Measurements from ENCODE around the gene HIVEP2. TPM values are rescaled to one million over a fixed set of nuclear protein-coding genes. Genes with fewer than 3 reads are reported as not detected.

Gene HIVEP2
- total and polyA plus RNA-seq, 2 donors (not counting 1 experiment from before 2014, with no cell fraction given): 5.8 to 31.9 TPM

- Mint-ChIP-seq H3K4me1 (peaks cover 67% of the 10 kb centered on the region), H3K27ac (peak overlapping the region; percentile 69), H3K9me3 (ENCODE audit: insufficient read depth) (no peaks in the 10 kb centered on the region), H3K4me3 (no peak overlapping the region), H3K27me3 (no peaks in the 10 kb centered on the region)
- ChIA-PET POLR2A (no interaction called here), CTCF (no interaction called here)
- Histone ChIP-seq H3K4me3 (ENCODE audit: control extremely low read depth in 1 of 5, extremely low read depth in 1 of 5, insufficient read depth in 1 of 5, low read depth in 2 of 5, low read length in 4 of 5) (no peak overlapping the region), H3K27me3 (replicated peaks in 1 of 4; ENCODE audit: control extremely low read depth in 1 of 4, control insufficient read depth in 3 of 4, insufficient read depth in 4 of 4, low read length in 3 of 4) (no peaks in the 10 kb centered on the region), H3K79me2 (ENCODE audit: control insufficient read depth, insufficient read depth, low read length) (peaks cover 81% of the 10 kb centered on the region), H3K4me2 (replicated peaks; ENCODE audit: low read depth, low read length, poor library complexity, severe bottlenecking) (no peak overlapping the region), H3K4me1 (ENCODE audit: control insufficient read depth in 2 of 2, insufficient read depth in 2 of 2, low read length in 2 of 2) (peaks cover 27 to 34% of the 10 kb centered on the region in 2 donors), H3K36me3 (replicated peaks in 1 of 2; ENCODE audit: control extremely low read depth in 1 of 2, control insufficient read depth in 1 of 2, extremely low read depth in 1 of 2, insufficient read depth in 2 of 2, low read length in 1 of 2) (no peaks in the 10 kb centered on the region), H3K27ac (ENCODE audit: low read length in 2 of 2) (peak overlapping the region in 1 of 2 donors; percentile 56), H2AFZ (ENCODE audit: insufficient read depth, low read depth, low read length, poor library complexity, severe bottlenecking) (no peak overlapping the region), H3K9ac (ENCODE audit: low read length) (no peak overlapping the region), H4K20me1 (ENCODE audit: control insufficient read depth, insufficient read depth, low read length, poor library complexity, severe bottlenecking) (no peaks in the 10 kb centered on the region), H3K9me3 (ENCODE audit: control extremely low read depth in 1 of 3, control insufficient read depth in 2 of 3, insufficient read depth in 1 of 3, low read length in 2 of 3) (peaks cover 0 to 1% (median 0%) of the 10 kb centered on the region in 3 donors)
- ATAC-seq (ENCODE audit: low read depth) (no peak), DNase-seq (no peak)
- WGBS (ENCODE audit: insufficient coverage): no CpG with 5 or more reads among the region's 1 CpG
- intact Hi-C loops (cut with micrococcal nuclease): loop anchor here (1.0 kb wide), 2 partner anchors 10 to 13 kb away; no protein-coding TSS in a partner anchor
- TF ChIP-seq EZH2 (IDR thresholded peaks at IDR 0.05; ENCODE audit: borderline replicate concordance, insufficient read depth, low read depth, low read length, poor library complexity, severe bottlenecking) (no peak), CTCF (IDR thresholded peaks at IDR 0.05) (no peak)
Observed at GRCh38 chr6:142874676-142875075, 70.3 kb downstream of the HIVEP2 start.

GRCh38 chr6:142872376-142872775 is 72.6 kb downstream of the HIVEP2 start:
- TF ChIP-seq CTCF (IDR thresholded peaks at IDR 0.05): no peak
- no peak for TF ChIP-seq EZH2 (IDR thresholded peaks at IDR 0.05; ENCODE audit: borderline replicate concordance, insufficient read depth, low read depth, low read length, poor library complexity, severe bottlenecking)
- H3K27ac ChIP-seq (ENCODE audit: low read length in 2 of 2): peak overlapping the region in 1 of 2 donors; percentile 56
- ChIA-PET CTCF (interaction anchor here (0.9 to 2.9 kb wide), 6 partner anchors 10 to 180 kb away, joined by 3 to 8 read pairs (median 4); no protein-coding TSS in a partner anchor), POLR2A (interaction anchor here (0.7 kb wide), 2 partner anchors 10 to 13 kb away, joined by 3 to 4 read pairs; no protein-coding TSS in a partner anchor)
- WGBS (ENCODE audit: insufficient coverage): 100% methylated on average over 2 of the region's 3 CpGs
- Mint-ChIP-seq H3K4me1 (peaks cover 72% of the 10 kb centered on the region), H3K27me3 (no peaks in the 10 kb centered on the region), H3K27ac (peak overlapping the region; percentile 47), H3K4me3 (peak overlapping the region; percentile 21), H3K9me3 (ENCODE audit: insufficient read depth) (no peaks in the 10 kb centered on the region)
- H3K4me2 ChIP-seq (replicated peaks; ENCODE audit: low read depth, low read length, poor library complexity, severe bottlenecking): peak overlapping the region; percentile 32
- no peaks in the 10 kb centered on the region for H3K9me3 ChIP-seq (ENCODE audit: control extremely low read depth in 1 of 3, control insufficient read depth in 2 of 3, insufficient read depth in 1 of 3, low read length in 2 of 3)
- H3K27me3 ChIP-seq (replicated peaks in 1 of 4; ENCODE audit: control extremely low read depth in 1 of 4, control insufficient read depth in 3 of 4, insufficient read depth in 4 of 4, low read length in 3 of 4): no peaks in the 10 kb centered on the region
- H4K20me1 ChIP-seq (ENCODE audit: control insufficient read depth, insufficient read depth, low read length, poor library complexity, severe bottlenecking): no peaks in the 10 kb centered on the region
- peaks cover 79% of the 10 kb centered on the region for H3K79me2 ChIP-seq (ENCODE audit: control insufficient read depth, insufficient read depth, low read length)
- no peak overlapping the region for H3K9ac ChIP-seq (ENCODE audit: low read length)
- DNase-seq: no peak
- H3K4me3 ChIP-seq (ENCODE audit: control extremely low read depth in 1 of 5, extremely low read depth in 1 of 5, insufficient read depth in 1 of 5, low read depth in 2 of 5, low read length in 4 of 5): no peak overlapping the region
- ATAC-seq (ENCODE audit: low read depth): no peak
- H3K36me3 ChIP-seq (replicated peaks in 1 of 2; ENCODE audit: control extremely low read depth in 1 of 2, control insufficient read depth in 1 of 2, extremely low read depth in 1 of 2, insufficient read depth in 2 of 2, low read length in 1 of 2): no peaks in the 10 kb centered on the region
- intact Hi-C loops (cut with micrococcal nuclease): no loop called here
- H3K4me1 ChIP-seq (ENCODE audit: control insufficient read depth in 2 of 2, insufficient read depth in 2 of 2, low read length in 2 of 2): peaks cover 36 to 49% of the 10 kb centered on the region in 2 donors
- no peak overlapping the region for H2AFZ ChIP-seq (ENCODE audit: insufficient read depth, low read depth, low read length, poor library complexity, severe bottlenecking)
